DOHH2 (cell line): ENCODE results near the gene FASN.

Experiments used
- EZH2phosphoT487 ChIP-seq: fragments of 200-600 bp; sonication (generic); IDR thresholded peaks from 2 replicates; pipeline ENCODE4 v1.6.1; 2017; ENCODE audit warnings: borderline replicate concordance, mild to moderate bottlenecking, antibody characterized with exemption, low read length, moderate library complexity, mixed read lengths
- TF ChIP-seq, protein P1 (sequence below): fragments of 200-600 bp; sonication (generic); IDR thresholded peaks from one replicate; pipeline ENCODE4 v1.5.1; 2014; ENCODE audit warnings: antibody characterized with exemption, mild to moderate bottlenecking, low read depth, low read length; ENCODE audit not compliant: poor library complexity, severe bottlenecking

DNA sequence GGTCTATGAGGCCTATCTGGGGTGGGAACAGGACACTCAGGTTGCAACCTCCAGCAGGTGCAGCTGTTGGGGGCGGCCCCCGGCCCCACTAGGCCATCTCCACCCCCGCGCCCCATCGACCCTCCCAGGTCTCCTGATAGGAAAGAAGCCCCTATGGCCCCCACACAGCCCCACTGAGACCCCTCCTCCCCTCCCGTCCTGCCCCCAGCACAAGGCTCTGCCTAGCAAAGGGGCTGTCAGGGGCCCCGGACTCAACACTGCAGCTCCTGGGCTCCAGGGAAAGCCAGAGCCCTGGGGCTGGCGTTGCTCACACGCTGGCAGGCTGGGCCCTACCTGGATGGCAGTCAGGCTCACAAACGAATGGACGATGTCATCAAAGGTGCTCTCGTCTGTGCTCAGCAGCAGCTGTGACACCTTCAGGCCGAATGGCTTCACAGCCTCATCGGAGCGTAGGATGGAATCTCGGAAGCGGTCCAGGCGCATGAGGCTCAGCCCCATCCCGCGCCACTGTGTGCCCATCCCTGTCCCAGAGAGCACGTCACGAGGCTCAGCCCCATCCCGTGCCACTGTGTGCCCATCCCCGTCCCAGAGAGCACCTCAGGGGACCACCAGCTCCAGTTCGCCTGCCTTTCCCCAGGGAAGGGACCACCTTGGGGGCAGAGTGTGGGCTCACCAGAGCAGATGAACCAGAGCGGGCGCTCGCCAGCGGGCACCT lies 7.3 kb downstream of the FASN start:
- TF ChIP-seq, protein P1, sequence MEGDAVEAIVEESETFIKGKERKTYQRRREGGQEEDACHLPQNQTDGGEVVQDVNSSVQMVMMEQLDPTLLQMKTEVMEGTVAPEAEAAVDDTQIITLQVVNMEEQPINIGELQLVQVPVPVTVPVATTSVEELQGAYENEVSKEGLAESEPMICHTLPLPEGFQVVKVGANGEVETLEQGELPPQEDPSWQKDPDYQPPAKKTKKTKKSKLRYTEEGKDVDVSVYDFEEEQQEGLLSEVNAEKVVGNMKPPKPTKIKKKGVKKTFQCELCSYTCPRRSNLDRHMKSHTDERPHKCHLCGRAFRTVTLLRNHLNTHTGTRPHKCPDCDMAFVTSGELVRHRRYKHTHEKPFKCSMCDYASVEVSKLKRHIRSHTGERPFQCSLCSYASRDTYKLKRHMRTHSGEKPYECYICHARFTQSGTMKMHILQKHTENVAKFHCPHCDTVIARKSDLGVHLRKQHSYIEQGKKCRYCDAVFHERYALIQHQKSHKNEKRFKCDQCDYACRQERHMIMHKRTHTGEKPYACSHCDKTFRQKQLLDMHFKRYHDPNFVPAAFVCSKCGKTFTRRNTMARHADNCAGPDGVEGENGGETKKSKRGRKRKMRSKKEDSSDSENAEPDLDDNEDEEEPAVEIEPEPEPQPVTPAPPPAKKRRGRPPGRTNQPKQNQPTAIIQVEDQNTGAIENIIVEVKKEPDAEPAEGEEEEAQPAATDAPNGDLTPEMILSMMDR = no peak
- TF ChIP-seq EZH2phosphoT487 = no peak
